H9 (cell line): Measurements from ENCODE around the gene FUCA1. TPM values are rescaled to one million over a fixed set of nuclear protein-coding genes. Genes with fewer than 3 reads are reported as not detected.

ENCODE experiments used
- DNase-seq: peaks from one replicate; pipeline ENCODE4 v3.0.0-alpha.2; 2017
- H2AFZ ChIP-seq: one replicate; pipeline ENCODE4 v1.6.1; 2013; ENCODE audit warnings: mild to moderate bottlenecking, low read length, control low read depth, moderate library complexity
- H2AK5ac ChIP-seq: 2 replicates; pipeline ENCODE4 v1.6.1; 2013; ENCODE audit warnings: low read length, control low read depth, mixed read lengths; ENCODE audit not compliant: insufficient read length
- H2BK120ac ChIP-seq: one replicate; pipeline ENCODE4 v1.6.1; 2013; ENCODE audit warnings: low read depth, mild to moderate bottlenecking, low read length, control low read depth, inconsistent platforms; ENCODE audit not compliant: poor library complexity, severe bottlenecking
- H2BK12ac ChIP-seq: 2 replicates; pipeline ENCODE4 v1.6.1; 2013; ENCODE audit warnings: low read length, control low read depth, mixed read lengths, low read depth; ENCODE audit not compliant: insufficient read length
- H2BK15ac ChIP-seq: 2 replicates; pipeline ENCODE4 v1.6.1; 2013; ENCODE audit warnings: low read depth, low read length, control low read depth
- H2BK20ac ChIP-seq: one replicate; pipeline ENCODE4 v1.6.1; 2013; ENCODE audit warnings: low read depth, mild to moderate bottlenecking, low read length, control low read depth, inconsistent platforms; ENCODE audit not compliant: poor library complexity, severe bottlenecking
- H2BK5ac ChIP-seq: 2 replicates; pipeline ENCODE4 v1.6.1; 2013; ENCODE audit warnings: low read length, control low read depth, mixed read lengths; ENCODE audit not compliant: insufficient read length
- H3K14ac ChIP-seq: 2 replicates; pipeline ENCODE4 v1.6.1; 2013; ENCODE audit warnings: low read length, control low read depth; ENCODE audit not compliant: insufficient read depth
- H3K18ac ChIP-seq: 2 replicates; pipeline ENCODE4 v1.6.1; 2013; ENCODE audit warnings: low read depth, mild to moderate bottlenecking, mixed read lengths, low read length, control low read depth; ENCODE audit not compliant: insufficient read length
- H3K23ac ChIP-seq: 2 replicates; pipeline ENCODE4 v1.6.1; 2013; ENCODE audit warnings: low read length, control low read depth, mixed read lengths, low read depth; ENCODE audit not compliant: insufficient read length
- H3K23me2 ChIP-seq: 2 replicates; pipeline ENCODE4 v1.6.1; 2013; ENCODE audit warnings: low read depth, mild to moderate bottlenecking, mixed read lengths, low read length, control low read depth; ENCODE audit not compliant: insufficient read length, poor library complexity, severe bottlenecking
- H3K27ac ChIP-seq: 2 replicates; pipeline ENCODE4 v1.5.1; 2013; ENCODE audit warnings: low read length, control low read depth, mixed read lengths, low read depth; ENCODE audit not compliant: insufficient read length
- H3K27me3 ChIP-seq: 2 replicates; pipeline ENCODE4 v1.6.1; 2013; ENCODE audit warnings: low read length, control low read depth, inconsistent platforms; ENCODE audit not compliant: insufficient read depth
- H3K4ac ChIP-seq: 2 replicates; pipeline ENCODE4 v1.6.1; 2013; ENCODE audit warnings: low read depth, mild to moderate bottlenecking, control low read depth, inconsistent platforms, low read length, moderate library complexity
- H3K4me1 ChIP-seq: 2 replicates; pipeline ENCODE4 v1.6.1; 2013; ENCODE audit warnings: low read length, control low read depth, inconsistent platforms; ENCODE audit not compliant: insufficient read depth
- H3K4me2 ChIP-seq: 2 replicates; pipeline ENCODE4 v1.6.1; 2013; ENCODE audit warnings: low read length, control low read depth, mixed read lengths; ENCODE audit not compliant: insufficient read length, insufficient read depth
- H3K56ac ChIP-seq: 2 replicates; pipeline ENCODE4 v1.6.1; 2013; ENCODE audit warnings: low read depth, mild to moderate bottlenecking, mixed read lengths, low read length, control low read depth; ENCODE audit not compliant: insufficient read length
- H3K79me1 ChIP-seq: 2 replicates; pipeline ENCODE4 v1.6.1; 2013; ENCODE audit warnings: low read depth, mild to moderate bottlenecking, moderate library complexity, low read length, control low read depth, inconsistent platforms; ENCODE audit not compliant: insufficient read depth, poor library complexity, severe bottlenecking
- H3K79me2 ChIP-seq: 2 replicates; pipeline ENCODE4 v1.6.1; 2013; ENCODE audit warnings: low read length, control low read depth, inconsistent platforms; ENCODE audit not compliant: insufficient read depth
- H3K9ac ChIP-seq: 2 replicates; pipeline ENCODE4 v1.6.1; 2013; ENCODE audit warnings: low read length, control low read depth, mixed read lengths; ENCODE audit not compliant: insufficient read length; ENCODE audit errors: extremely low read depth
- H3K9me3 ChIP-seq: one replicate; pipeline ENCODE4 v1.6.1; 2013; ENCODE audit warnings: low read depth, low read length, inconsistent platforms; ENCODE audit not compliant: control insufficient read depth
- H3T11ph ChIP-seq: one replicate; pipeline ENCODE4 v1.6.1; 2013; ENCODE audit warnings: mild to moderate bottlenecking, low read length, control low read depth, inconsistent platforms
- H4K20me1 ChIP-seq: one replicate; pipeline ENCODE4 v1.6.1; 2013; ENCODE audit not compliant: control insufficient read depth, insufficient read length, insufficient read depth
- H4K5ac ChIP-seq: 2 replicates; pipeline ENCODE4 v1.6.1; 2013; ENCODE audit warnings: low read depth, mild to moderate bottlenecking, mixed read lengths, low read length, control low read depth; ENCODE audit not compliant: insufficient read length
- H4K8ac ChIP-seq: replicated peaks from 2 replicates; pipeline ENCODE4 v1.6.1; 2013; ENCODE audit warnings: low read length, control low read depth, mixed read lengths, low read depth; ENCODE audit not compliant: insufficient read length
- H4K91ac ChIP-seq: 2 replicates; pipeline ENCODE4 v1.6.1; 2013; ENCODE audit warnings: low read depth, mild to moderate bottlenecking, moderate library complexity, mixed read lengths, low read length, control low read depth; ENCODE audit not compliant: insufficient read length
- H3K27ac Mint-ChIP-seq, 3 experiments: 2 replicates in 2 of 3; 3 replicates in 1 of 3; pipeline ENCODE4 v1.8.0; 2020 to 2021; ENCODE audit warnings: mixed read lengths in 3 of 3, mild to moderate bottlenecking in 1 of 3, moderate library complexity in 1 of 3
- H3K27me3 Mint-ChIP-seq: 2 replicates; pipeline ENCODE4 v1.8.0; 2021; ENCODE audit warnings: low read depth, mild to moderate bottlenecking, moderate library complexity, mixed read lengths
- H3K36me3 Mint-ChIP-seq, 3 experiments: 2 replicates in 2 of 3; 3 replicates in 1 of 3; pipeline ENCODE4 v1.8.0; 2020 to 2021; ENCODE audit warnings: low read depth in 3 of 3, mixed read lengths in 3 of 3; ENCODE audit not compliant: insufficient read depth in 1 of 3
- H3K4me1 Mint-ChIP-seq, 2 experiments: 2 replicates each; pipeline ENCODE4 v1.8.0; 2020; ENCODE audit warnings: mixed read lengths in 2 of 2
- H3K4me3 Mint-ChIP-seq, 2 experiments: 2 replicates in 1 of 2; 3 replicates in 1 of 2; pipeline ENCODE4 v1.8.0; 2020 to 2021; ENCODE audit warnings: mild to moderate bottlenecking in 2 of 2, mixed read lengths in 2 of 2, moderate library complexity in 1 of 2
- H3K9me3 Mint-ChIP-seq, 2 experiments: 2 replicates in 1 of 2; 3 replicates in 1 of 2; pipeline ENCODE4 v1.8.0; 2020; ENCODE audit warnings: mild to moderate bottlenecking in 2 of 2, mixed read lengths in 2 of 2, moderate library complexity in 1 of 2
- WGBS: extraction: QIAGEN DNeasy Blood & Tissue Kit; methylation state at CpG from one replicate; pipeline ENCODE4 v1.1.7; 2013; ENCODE audit warnings: missing lambda C conversion rate, low lambda C conversion rate, mixed read lengths; ENCODE audit not compliant: insufficient read length; ENCODE audit errors: extremely low coverage; 5-methylcytosine and 5-hydroxymethylcytosine counted together
- total RNA-seq: library from RNA; stranded (reverse); gene quantifications from 2 replicates; pipeline ENCODE4 v1.2.1, GENCODE V29; 2021
- TF ChIP-seq, protein P1 (sequence below): fragments of 200-600 bp; sonication (generic); conservative IDR thresholded peaks from 3 replicates; pipeline ENCODE4 v1.8.0; 2021; ENCODE audit warnings: antibody characterized with exemption, mild to moderate bottlenecking

FUCA1 gene
- total RNA-seq, 1 experiment from 2014 or later = 9.1 TPM

DNA sequence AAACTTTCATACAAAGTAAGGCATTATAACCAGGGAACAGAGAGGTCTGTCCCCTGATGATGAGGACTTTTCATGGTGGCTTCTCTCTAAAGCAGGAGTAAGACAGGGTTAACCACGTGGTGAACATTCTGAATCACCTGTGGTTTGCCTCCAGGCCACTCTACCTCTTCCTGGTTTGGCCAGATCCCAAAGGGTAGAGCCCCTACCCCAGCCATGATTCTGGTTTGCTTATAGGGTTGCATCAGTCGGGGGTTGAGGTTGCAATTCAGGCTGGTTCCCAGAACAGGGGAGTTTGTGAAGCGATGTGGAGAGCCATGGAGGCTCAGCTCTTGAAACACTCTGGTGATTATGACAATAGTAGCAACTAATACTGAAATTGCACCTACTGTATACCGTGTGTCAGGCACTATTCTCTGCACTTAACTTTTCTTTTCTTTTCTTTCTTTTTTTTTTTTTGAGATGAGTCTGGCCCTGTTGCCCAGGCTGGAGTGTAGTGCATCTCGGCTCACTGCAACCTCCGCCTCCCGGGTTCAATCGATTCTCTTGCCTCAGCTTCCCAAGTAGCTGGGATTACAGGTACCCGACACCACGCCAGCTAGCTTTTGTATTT, 36.8 kb upstream of the FUCA1 start:
- peaks cover 8% of the 10 kb centered on the region for H3K23me2 ChIP-seq
- H2AFZ ChIP-seq = no peak overlapping the region
- H3K23ac ChIP-seq = no peak overlapping the region
- H3T11ph ChIP-seq = no peak overlapping the region
- peaks cover 6% of the 10 kb centered on the region; the same call in 1 of the 2 replicates for H3K4me1 ChIP-seq
- no peak overlapping the region for H3K18ac ChIP-seq
- TF ChIP-seq, protein P1, sequence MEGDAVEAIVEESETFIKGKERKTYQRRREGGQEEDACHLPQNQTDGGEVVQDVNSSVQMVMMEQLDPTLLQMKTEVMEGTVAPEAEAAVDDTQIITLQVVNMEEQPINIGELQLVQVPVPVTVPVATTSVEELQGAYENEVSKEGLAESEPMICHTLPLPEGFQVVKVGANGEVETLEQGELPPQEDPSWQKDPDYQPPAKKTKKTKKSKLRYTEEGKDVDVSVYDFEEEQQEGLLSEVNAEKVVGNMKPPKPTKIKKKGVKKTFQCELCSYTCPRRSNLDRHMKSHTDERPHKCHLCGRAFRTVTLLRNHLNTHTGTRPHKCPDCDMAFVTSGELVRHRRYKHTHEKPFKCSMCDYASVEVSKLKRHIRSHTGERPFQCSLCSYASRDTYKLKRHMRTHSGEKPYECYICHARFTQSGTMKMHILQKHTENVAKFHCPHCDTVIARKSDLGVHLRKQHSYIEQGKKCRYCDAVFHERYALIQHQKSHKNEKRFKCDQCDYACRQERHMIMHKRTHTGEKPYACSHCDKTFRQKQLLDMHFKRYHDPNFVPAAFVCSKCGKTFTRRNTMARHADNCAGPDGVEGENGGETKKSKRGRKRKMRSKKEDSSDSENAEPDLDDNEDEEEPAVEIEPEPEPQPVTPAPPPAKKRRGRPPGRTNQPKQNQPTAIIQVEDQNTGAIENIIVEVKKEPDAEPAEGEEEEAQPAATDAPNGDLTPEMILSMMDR = no peak
- H2BK15ac ChIP-seq = no peak overlapping the region
- Mint-ChIP-seq H3K4me1 (peaks cover 22 to 31% of the 10 kb centered on the region in 2 experiments), H3K27ac (no peak overlapping the region), H3K9me3 (no peaks in the 10 kb centered on the region), H3K27me3 (peaks cover 71% of the 10 kb centered on the region), H3K36me3 (no peaks in the 10 kb centered on the region), H3K4me3 (no peak overlapping the region; a peak in 1 of 5 replicates)
- no peaks in the 10 kb centered on the region for H3K9me3 ChIP-seq
- no peak overlapping the region for H2BK12ac ChIP-seq
- H3K14ac ChIP-seq = no peak overlapping the region
- WGBS = no CpG with 5 or more reads among the region's 10 CpGs
- H4K8ac ChIP-seq = no peak overlapping the region
- no peak overlapping the region for H3K9ac ChIP-seq
- no peak for DNase-seq
- no peaks in the 10 kb centered on the region for H4K20me1 ChIP-seq
- no peak overlapping the region for H4K91ac ChIP-seq
- H2BK120ac ChIP-seq = no peak overlapping the region
- H3K79me2 ChIP-seq = no peaks in the 10 kb centered on the region
- H2BK5ac ChIP-seq = no peak overlapping the region
- H3K27me3 ChIP-seq = peaks cover 8% of the 10 kb centered on the region; the same call in 1 of the 2 replicates
- H2BK20ac ChIP-seq = no peak overlapping the region
- H3K4ac ChIP-seq = no peak overlapping the region
- H3K79me1 ChIP-seq = no peaks in the 10 kb centered on the region
- no peak overlapping the region for H3K56ac ChIP-seq
- no peak overlapping the region for H3K27ac ChIP-seq
- H4K5ac ChIP-seq = no peak overlapping the region
- no peak overlapping the region for H3K4me2 ChIP-seq
- no peak overlapping the region for H2AK5ac ChIP-seq
